ENCODE results near the gene FNIP1. TPM values are rescaled to one million over a fixed set of nuclear protein-coding genes. Genes with fewer than 3 reads are reported as not detected.
A peak's percentile ranks its signal among the peaks of the same experiment; 100 is the strongest.

FNIP1 gene
- total and polyA plus RNA-seq, 9 of the 15 experiments (the other 6 are each of a cell fraction or from before 2014, with no cell fraction given) = 5.0 to 32.8 (median 18.4) TPM

GRCh38 chr5:131747180-131748105, 49.4 kb downstream of the FNIP1 start (continued):
- TF ChIP-seq NR2C1 (IDR thresholded peaks at IDR 0.05) = no peak
- TF ChIP-seq NR2C1 (tag; IDR thresholded peaks at IDR 0.05) = no peak
- peak in 1 of 2 experiments; percentile 76; a peak in 2 of 4 replicates for TF ChIP-seq TEAD1 (CRISPR knock-in tag; IDR thresholded peaks at IDR 0.05)
- TF ChIP-seq ID3 (CRISPR knock-in tag; IDR thresholded peaks at IDR 0.05) = no peak
- no peak for TF ChIP-seq ID3 (tag; IDR thresholded peaks at IDR 0.05)
- no peak for TF ChIP-seq RB1 (IDR thresholded peaks at IDR 0.05; ENCODE audit: low read depth)
- TF ChIP-seq GTF2B (IDR thresholded peaks at IDR 0.05; ENCODE audit: extremely low read depth, insufficient read length) = no peak
- no peak for TF ChIP-seq ZNF408 (CRISPR knock-in tag; IDR thresholded peaks at IDR 0.05; ENCODE audit: low read depth)
- no peak for TF ChIP-seq ZNF232 (CRISPR knock-in tag; IDR thresholded peaks at IDR 0.05)
- TF ChIP-seq, protein P1, sequence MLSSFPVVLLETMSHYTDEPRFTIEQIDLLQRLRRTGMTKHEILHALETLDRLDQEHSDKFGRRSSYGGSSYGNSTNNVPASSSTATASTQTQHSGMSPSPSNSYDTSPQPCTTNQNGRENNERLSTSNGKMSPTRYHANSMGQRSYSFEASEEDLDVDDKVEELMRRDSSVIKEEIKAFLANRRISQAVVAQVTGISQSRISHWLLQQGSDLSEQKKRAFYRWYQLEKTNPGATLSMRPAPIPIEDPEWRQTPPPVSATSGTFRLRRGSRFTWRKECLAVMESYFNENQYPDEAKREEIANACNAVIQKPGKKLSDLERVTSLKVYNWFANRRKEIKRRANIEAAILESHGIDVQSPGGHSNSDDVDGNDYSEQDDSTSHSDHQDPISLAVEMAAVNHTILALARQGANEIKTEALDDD (IDR thresholded peaks at IDR 0.05) = peak; percentile 98
- TF ChIP-seq TRIM28 (IDR thresholded peaks at IDR 0.05) = 0 out of 2 replicates have a peak, but pooled peaks have one; percentile 37
- TF ChIP-seq, protein P2, sequence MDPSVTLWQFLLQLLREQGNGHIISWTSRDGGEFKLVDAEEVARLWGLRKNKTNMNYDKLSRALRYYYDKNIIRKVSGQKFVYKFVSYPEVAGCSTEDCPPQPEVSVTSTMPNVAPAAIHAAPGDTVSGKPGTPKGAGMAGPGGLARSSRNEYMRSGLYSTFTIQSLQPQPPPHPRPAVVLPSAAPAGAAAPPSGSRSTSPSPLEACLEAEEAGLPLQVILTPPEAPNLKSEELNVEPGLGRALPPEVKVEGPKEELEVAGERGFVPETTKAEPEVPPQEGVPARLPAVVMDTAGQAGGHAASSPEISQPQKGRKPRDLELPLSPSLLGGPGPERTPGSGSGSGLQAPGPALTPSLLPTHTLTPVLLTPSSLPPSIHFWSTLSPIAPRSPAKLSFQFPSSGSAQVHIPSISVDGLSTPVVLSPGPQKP (CRISPR knock-in tag; IDR thresholded peaks at IDR 0.05) = no peak
- TF ChIP-seq ZNF384 (IDR thresholded peaks at IDR 0.05; ENCODE audit: low read depth, low read length) = no peak
- TF ChIP-seq SIN3B (IDR thresholded peaks at IDR 0.05; ENCODE audit: low read depth) = no peak
- TF ChIP-seq, protein P3, sequence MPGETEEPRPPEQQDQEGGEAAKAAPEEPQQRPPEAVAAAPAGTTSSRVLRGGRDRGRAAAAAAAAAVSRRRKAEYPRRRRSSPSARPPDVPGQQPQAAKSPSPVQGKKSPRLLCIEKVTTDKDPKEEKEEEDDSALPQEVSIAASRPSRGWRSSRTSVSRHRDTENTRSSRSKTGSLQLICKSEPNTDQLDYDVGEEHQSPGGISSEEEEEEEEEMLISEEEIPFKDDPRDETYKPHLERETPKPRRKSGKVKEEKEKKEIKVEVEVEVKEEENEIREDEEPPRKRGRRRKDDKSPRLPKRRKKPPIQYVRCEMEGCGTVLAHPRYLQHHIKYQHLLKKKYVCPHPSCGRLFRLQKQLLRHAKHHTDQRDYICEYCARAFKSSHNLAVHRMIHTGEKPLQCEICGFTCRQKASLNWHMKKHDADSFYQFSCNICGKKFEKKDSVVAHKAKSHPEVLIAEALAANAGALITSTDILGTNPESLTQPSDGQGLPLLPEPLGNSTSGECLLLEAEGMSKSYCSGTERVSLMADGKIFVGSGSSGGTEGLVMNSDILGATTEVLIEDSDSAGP (CRISPR knock-in tag; IDR thresholded peaks at IDR 0.05) = no peak
- TF ChIP-seq C11orf30 (IDR thresholded peaks at IDR 0.05; ENCODE audit: low read depth) = peak; percentile 96
- TF ChIP-seq SIX5 (IDR thresholded peaks at IDR 0.05; ENCODE audit: borderline replicate concordance in 1 of 2, insufficient read depth in 1 of 2, low read depth in 1 of 2, low read length in 2 of 2) = no peak
- TF ChIP-seq NR3C1 (CRISPR knock-in tag; IDR thresholded peaks at IDR 0.05) = no peak
- TF ChIP-seq, protein P4, sequence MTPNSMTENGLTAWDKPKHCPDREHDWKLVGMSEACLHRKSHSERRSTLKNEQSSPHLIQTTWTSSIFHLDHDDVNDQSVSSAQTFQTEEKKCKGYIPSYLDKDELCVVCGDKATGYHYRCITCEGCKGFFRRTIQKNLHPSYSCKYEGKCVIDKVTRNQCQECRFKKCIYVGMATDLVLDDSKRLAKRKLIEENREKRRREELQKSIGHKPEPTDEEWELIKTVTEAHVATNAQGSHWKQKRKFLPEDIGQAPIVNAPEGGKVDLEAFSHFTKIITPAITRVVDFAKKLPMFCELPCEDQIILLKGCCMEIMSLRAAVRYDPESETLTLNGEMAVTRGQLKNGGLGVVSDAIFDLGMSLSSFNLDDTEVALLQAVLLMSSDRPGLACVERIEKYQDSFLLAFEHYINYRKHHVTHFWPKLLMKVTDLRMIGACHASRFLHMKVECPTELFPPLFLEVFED (CRISPR knock-in tag; conservative IDR thresholded peaks at IDR 0.05) = peak; percentile 31; the same call in 1 of the 2 replicates
- peak; percentile 87 to 90 for TF ChIP-seq TRIM24 (IDR thresholded peaks at IDR 0.05)
- peak; percentile 98 for TF ChIP-seq LEF1 (IDR thresholded peaks at IDR 0.05)

All from K562 (cell line).